WTC11 (cell line): ENCODE results near the gene MORC1. TPM values are rescaled to one million over a fixed set of nuclear protein-coding genes. Genes with fewer than 3 reads are reported as not detected.

Experiments
- ATAC-seq: fragments of 200-7000 bp; cut with Tn5 transposase; 2 replicates; pipeline ENCODE4 v1.10.0; 2021; ENCODE audit warnings: mild to moderate bottlenecking, moderate library complexity
- CTCF ChIA-PET: fragments of 300-600 bp; sonication (Branson Sonifier 250); formaldehyde crosslinking; loops from one replicate; lab custom pipeline; 2021; ENCODE audit warnings: antibody characterized with exemption; lab: Charles Lee
- POLR2A ChIA-PET: fragments of 350-600 bp; sonication (Branson Sonifier 250); formaldehyde crosslinking; loops from one replicate; lab custom pipeline; 2021; ENCODE audit warnings: antibody characterized with exemption; lab: Charles Lee
- DNase-seq: peaks from one replicate; pipeline ENCODE4 v3.0.0; 2021; ENCODE audit warnings: low spot score
- H3K27ac Mint-ChIP-seq: 2 replicates; pipeline ENCODE4 v1.8.0; 2021; ENCODE audit warnings: mixed read lengths
- H3K27me3 Mint-ChIP-seq: 2 replicates; pipeline ENCODE4 v1.8.0; 2021; ENCODE audit warnings: low read depth, mild to moderate bottlenecking, moderate library complexity, mixed read lengths
- H3K36me3 Mint-ChIP-seq: 2 replicates; pipeline ENCODE4 v1.8.0; 2021; ENCODE audit warnings: mixed read lengths
- H3K4me1 Mint-ChIP-seq: 2 replicates; pipeline ENCODE4 v1.8.0; 2022; ENCODE audit warnings: mixed read lengths
- H3K4me3 Mint-ChIP-seq: 2 replicates; pipeline ENCODE4 v1.8.0; 2021; ENCODE audit warnings: mild to moderate bottlenecking, moderate library complexity, mixed read lengths
- H3K9me3 Mint-ChIP-seq: 2 replicates; pipeline ENCODE4 v1.8.0; 2021; ENCODE audit warnings: mixed read lengths
- FOXJ3 ChIP-seq: sonication (generic); formaldehyde crosslinking; IDR thresholded peaks from 2 replicates; pipeline ENCODE4 v1.9.0; 2021; ENCODE audit warnings: missing genetic modification reagents, mild to moderate bottlenecking, borderline replicate concordance
- FOXK1 ChIP-seq: sonication (generic); formaldehyde crosslinking; IDR thresholded peaks from 2 replicates; pipeline ENCODE4 v1.8.0; 2022; ENCODE audit warnings: mild to moderate bottlenecking, moderate library complexity, missing genetic modification reagents
- JUN ChIP-seq: sonication (generic); formaldehyde crosslinking; IDR thresholded peaks from 2 replicates; pipeline ENCODE4 v1.8.0; 2023; ENCODE audit warnings: mild to moderate bottlenecking, missing genetic modification reagents
- SOX15 ChIP-seq: fragments of 250-450 bp; sonication (Bioruptor Pico); IDR thresholded peaks from 2 replicates; pipeline ENCODE4 v1.9.0; 2021; ENCODE audit warnings: mild to moderate bottlenecking
- TP53 ChIP-seq: sonication (generic); formaldehyde crosslinking; IDR thresholded peaks from 2 replicates; pipeline ENCODE4 v1.8.1; 2023; ENCODE audit warnings: mild to moderate bottlenecking, missing genetic modification reagents
- ZNF671 ChIP-seq: fragments of 250-450 bp; sonication (Bioruptor Pico); IDR thresholded peaks from 2 replicates; pipeline ENCODE4 v1.8.0; 2021; ENCODE audit warnings: mild to moderate bottlenecking
- total RNA-seq: library from RNA; stranded (reverse); gene quantifications from 3 replicates; pipeline ENCODE4 v1.2.3, GENCODE V29; 2021
- TF ChIP-seq, protein P1 (sequence below): sonication (generic); formaldehyde crosslinking; IDR thresholded peaks from 2 replicates; pipeline ENCODE4 v1.8.0; 2022; ENCODE audit warnings: missing genetic modification reagents
- TF ChIP-seq, protein P2 (sequence below): sonication (generic); formaldehyde crosslinking; IDR thresholded peaks from 2 replicates; pipeline ENCODE4 v1.8.1; 2022; ENCODE audit warnings: low read depth, missing genetic modification reagents, borderline replicate concordance
- TF ChIP-seq, protein P3 (sequence below): sonication (generic); formaldehyde crosslinking; IDR thresholded peaks from 2 replicates; pipeline ENCODE4 v1.8.1; 2022; ENCODE audit warnings: missing genetic modification reagents, borderline replicate concordance
- TF ChIP-seq, protein P4 (sequence below): sonication (generic); formaldehyde crosslinking; IDR thresholded peaks from 2 replicates; pipeline ENCODE4 v1.8.0; 2023; ENCODE audit warnings: missing genetic modification reagents
- TF ChIP-seq, protein P5 (sequence below): sonication (generic); formaldehyde crosslinking; IDR thresholded peaks from 2 replicates; pipeline ENCODE4 v1.8.1; 2022; ENCODE audit warnings: mild to moderate bottlenecking, moderate library complexity, missing genetic modification reagents
- TF ChIP-seq, protein P6 (sequence below): sonication (generic); formaldehyde crosslinking; IDR thresholded peaks from 2 replicates; pipeline ENCODE4 v1.8.1; 2023; ENCODE audit warnings: mild to moderate bottlenecking, missing genetic modification reagents, moderate library complexity
- TF ChIP-seq, protein P7 (sequence below): fragments of 250-450 bp; sonication (Bioruptor Pico); IDR thresholded peaks from 2 replicates; pipeline ENCODE4 v1.9.0; 2021; ENCODE audit warnings: mild to moderate bottlenecking
- TF ChIP-seq, protein P8 (sequence below): sonication (generic); formaldehyde crosslinking; IDR thresholded peaks from 2 replicates; pipeline ENCODE4 v1.8.0; 2022; ENCODE audit warnings: mild to moderate bottlenecking, missing genetic modification reagents

MORC1 gene
- total RNA-seq, 1 experiment from 2014 or later: not detected

DNA sequence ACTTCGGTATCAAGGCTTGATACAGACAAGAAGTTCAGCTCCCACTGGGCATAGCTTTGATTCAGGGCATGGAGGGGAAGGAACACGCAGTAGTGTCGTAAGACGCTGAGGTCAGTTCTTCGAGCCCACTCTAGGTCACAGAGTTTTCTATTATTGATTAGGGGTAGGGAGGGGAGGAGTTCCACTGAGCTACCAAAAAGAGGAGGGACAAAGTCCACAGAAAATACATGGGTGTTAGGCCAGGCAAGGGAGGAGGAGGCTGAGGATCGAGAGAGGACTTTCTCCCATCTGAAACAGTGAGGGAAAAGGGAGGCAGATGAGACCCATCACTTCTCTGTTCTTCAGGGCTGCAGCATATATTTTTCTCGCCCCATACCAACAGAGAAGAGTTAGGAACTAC lies 89.2 kb downstream of the MORC1 start (continued):
- TF ChIP-seq, protein P1, sequence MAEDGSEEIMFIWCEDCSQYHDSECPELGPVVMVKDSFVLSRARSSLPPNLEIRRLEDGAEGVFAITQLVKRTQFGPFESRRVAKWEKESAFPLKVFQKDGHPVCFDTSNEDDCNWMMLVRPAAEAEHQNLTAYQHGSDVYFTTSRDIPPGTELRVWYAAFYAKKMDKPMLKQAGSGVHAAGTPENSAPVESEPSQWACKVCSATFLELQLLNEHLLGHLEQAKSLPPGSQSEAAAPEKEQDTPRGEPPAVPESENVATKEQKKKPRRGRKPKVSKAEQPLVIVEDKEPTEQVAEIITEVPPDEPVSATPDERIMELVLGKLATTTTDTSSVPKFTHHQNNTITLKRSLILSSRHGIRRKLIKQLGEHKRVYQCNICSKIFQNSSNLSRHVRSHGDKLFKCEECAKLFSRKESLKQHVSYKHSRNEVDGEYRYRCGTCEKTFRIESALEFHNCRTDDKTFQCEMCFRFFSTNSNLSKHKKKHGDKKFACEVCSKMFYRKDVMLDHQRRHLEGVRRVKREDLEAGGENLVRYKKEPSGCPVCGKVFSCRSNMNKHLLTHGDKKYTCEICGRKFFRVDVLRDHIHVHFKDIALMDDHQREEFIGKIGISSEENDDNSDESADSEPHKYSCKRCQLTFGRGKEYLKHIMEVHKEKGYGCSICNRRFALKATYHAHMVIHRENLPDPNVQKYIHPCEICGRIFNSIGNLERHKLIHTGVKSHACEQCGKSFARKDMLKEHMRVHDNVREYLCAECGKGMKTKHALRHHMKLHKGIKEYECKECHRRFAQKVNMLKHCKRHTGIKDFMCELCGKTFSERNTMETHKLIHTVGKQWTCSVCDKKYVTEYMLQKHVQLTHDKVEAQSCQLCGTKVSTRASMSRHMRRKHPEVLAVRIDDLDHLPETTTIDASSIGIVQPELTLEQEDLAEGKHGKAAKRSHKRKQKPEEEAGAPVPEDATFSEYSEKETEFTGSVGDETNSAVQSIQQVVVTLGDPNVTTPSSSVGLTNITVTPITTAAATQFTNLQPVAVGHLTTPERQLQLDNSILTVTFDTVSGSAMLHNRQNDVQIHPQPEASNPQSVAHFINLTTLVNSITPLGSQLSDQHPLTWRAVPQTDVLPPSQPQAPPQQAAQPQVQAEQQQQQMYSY (CRISPR knock-in tag): no peak
- TF ChIP-seq SOX15 (no peak), ZNF671 (CRISPR knock-in tag) (no peak), FOXK1 (CRISPR knock-in tag) (no peak), TP53 (no peak), FOXJ3 (CRISPR knock-in tag) (no peak)
- TF ChIP-seq, protein P2, sequence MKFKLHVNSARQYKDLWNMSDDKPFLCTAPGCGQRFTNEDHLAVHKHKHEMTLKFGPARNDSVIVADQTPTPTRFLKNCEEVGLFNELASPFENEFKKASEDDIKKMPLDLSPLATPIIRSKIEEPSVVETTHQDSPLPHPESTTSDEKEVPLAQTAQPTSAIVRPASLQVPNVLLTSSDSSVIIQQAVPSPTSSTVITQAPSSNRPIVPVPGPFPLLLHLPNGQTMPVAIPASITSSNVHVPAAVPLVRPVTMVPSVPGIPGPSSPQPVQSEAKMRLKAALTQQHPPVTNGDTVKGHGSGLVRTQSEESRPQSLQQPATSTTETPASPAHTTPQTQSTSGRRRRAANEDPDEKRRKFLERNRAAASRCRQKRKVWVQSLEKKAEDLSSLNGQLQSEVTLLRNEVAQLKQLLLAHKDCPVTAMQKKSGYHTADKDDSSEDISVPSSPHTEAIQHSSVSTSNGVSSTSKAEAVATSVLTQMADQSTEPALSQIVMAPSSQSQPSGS: no peak
- TF ChIP-seq, protein P3, sequence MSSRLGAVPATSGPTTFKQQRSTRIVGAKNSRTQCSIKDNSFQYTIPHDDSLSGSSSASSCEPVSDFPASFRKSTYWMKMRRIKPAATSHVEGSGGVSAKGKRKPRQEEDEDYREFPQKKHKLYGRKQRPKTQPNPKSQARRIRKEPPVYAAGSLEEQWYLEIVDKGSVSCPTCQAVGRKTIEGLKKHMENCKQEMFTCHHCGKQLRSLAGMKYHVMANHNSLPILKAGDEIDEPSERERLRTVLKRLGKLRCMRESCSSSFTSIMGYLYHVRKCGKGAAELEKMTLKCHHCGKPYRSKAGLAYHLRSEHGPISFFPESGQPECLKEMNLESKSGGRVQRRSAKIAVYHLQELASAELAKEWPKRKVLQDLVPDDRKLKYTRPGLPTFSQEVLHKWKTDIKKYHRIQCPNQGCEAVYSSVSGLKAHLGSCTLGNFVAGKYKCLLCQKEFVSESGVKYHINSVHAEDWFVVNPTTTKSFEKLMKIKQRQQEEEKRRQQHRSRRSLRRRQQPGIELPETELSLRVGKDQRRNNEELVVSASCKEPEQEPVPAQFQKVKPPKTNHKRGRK (CRISPR knock-in tag): no peak
- TF ChIP-seq, protein P4, sequence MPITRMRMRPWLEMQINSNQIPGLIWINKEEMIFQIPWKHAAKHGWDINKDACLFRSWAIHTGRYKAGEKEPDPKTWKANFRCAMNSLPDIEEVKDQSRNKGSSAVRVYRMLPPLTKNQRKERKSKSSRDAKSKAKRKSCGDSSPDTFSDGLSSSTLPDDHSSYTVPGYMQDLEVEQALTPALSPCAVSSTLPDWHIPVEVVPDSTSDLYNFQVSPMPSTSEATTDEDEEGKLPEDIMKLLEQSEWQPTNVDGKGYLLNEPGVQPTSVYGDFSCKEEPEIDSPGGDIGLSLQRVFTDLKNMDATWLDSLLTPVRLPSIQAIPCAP: no peak

DNA sequence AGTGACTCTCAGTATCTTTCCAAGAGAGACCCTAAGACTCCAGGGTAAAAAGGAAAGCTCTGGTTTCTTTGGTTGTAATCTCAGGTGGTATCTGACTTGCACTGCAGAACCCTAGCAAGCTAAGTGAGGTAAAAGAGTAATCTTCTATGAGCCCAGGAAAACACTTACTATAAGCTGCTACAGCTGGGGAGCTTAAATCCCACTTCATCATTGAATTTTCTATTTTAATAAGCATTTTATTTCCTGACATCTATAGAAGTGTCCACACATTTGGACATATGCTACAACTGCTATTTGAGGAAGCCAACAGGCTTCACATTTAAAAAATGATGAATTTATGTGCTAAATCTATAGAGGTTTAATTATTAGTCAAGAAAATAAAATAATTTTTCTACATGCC lies 91.1 kb downstream of the MORC1 start:
- CTCF ChIA-PET: interaction anchor here (1.0 kb wide), 1 partner anchor 197 kb away, joined by 5 read pairs; no protein-coding TSS in a partner anchor
- Mint-ChIP-seq H3K27ac (no peak overlapping the region), H3K4me3 (no peak overlapping the region), H3K4me1 (no peaks in the 10 kb centered on the region), H3K36me3 (no peaks in the 10 kb centered on the region), H3K27me3 (no peaks in the 10 kb centered on the region), H3K9me3 (no peaks in the 10 kb centered on the region)
- POLR2A ChIA-PET: no interaction called here
- TF ChIP-seq, protein P5, sequence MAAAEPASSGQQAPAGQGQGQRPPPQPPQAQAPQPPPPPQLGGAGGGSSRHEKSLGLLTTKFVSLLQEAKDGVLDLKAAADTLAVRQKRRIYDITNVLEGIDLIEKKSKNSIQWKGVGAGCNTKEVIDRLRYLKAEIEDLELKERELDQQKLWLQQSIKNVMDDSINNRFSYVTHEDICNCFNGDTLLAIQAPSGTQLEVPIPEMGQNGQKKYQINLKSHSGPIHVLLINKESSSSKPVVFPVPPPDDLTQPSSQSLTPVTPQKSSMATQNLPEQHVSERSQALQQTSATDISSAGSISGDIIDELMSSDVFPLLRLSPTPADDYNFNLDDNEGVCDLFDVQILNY (CRISPR knock-in tag): no peak
- TF ChIP-seq, protein P6, sequence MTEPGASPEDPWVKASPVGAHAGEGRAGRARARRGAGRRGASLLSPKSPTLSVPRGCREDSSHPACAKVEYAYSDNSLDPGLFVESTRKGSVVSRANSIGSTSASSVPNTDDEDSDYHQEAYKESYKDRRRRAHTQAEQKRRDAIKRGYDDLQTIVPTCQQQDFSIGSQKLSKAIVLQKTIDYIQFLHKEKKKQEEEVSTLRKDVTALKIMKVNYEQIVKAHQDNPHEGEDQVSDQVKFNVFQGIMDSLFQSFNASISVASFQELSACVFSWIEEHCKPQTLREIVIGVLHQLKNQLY (CRISPR knock-in tag): no peak
- TF ChIP-seq, protein P7, sequence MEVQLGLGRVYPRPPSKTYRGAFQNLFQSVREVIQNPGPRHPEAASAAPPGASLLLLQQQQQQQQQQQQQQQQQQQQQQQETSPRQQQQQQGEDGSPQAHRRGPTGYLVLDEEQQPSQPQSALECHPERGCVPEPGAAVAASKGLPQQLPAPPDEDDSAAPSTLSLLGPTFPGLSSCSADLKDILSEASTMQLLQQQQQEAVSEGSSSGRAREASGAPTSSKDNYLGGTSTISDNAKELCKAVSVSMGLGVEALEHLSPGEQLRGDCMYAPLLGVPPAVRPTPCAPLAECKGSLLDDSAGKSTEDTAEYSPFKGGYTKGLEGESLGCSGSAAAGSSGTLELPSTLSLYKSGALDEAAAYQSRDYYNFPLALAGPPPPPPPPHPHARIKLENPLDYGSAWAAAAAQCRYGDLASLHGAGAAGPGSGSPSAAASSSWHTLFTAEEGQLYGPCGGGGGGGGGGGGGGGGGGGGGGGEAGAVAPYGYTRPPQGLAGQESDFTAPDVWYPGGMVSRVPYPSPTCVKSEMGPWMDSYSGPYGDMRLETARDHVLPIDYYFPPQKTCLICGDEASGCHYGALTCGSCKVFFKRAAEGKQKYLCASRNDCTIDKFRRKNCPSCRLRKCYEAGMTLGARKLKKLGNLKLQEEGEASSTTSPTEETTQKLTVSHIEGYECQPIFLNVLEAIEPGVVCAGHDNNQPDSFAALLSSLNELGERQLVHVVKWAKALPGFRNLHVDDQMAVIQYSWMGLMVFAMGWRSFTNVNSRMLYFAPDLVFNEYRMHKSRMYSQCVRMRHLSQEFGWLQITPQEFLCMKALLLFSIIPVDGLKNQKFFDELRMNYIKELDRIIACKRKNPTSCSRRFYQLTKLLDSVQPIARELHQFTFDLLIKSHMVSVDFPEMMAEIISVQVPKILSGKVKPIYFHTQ: no peak
- TF ChIP-seq, protein P8, sequence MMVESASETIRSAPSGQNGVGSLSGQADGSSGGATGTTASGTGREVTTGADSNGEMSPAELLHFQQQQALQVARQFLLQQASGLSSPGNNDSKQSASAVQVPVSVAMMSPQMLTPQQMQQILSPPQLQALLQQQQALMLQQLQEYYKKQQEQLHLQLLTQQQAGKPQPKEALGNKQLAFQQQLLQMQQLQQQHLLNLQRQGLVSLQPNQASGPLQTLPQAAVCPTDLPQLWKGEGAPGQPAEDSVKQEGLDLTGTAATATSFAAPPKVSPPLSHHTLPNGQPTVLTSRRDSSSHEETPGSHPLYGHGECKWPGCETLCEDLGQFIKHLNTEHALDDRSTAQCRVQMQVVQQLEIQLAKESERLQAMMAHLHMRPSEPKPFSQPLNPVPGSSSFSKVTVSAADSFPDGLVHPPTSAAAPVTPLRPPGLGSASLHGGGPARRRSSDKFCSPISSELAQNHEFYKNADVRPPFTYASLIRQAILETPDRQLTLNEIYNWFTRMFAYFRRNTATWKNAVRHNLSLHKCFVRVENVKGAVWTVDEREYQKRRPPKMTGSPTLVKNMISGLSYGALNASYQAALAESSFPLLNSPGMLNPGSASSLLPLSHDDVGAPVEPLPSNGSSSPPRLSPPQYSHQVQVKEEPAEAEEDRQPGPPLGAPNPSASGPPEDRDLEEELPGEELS (CRISPR knock-in tag): no peak
- no peak for TF ChIP-seq JUN
- ATAC-seq (no peak), DNase-seq (no peak)
